ENCODE data around the gene RHD. TPM values are rescaled to one million over a fixed set of nuclear protein-coding genes. Genes with fewer than 3 reads are reported as not detected.
A peak's percentile ranks its signal among the peaks of the same experiment; 100 is the strongest.
"Not testable (repeated sequence)": the region's sequence is repeated elsewhere in the genome, so short reads cannot be mapped to it uniquely, and the experiment has no call there.

The RHD gene
- total and polyA plus RNA-seq, 2 of the 4 experiments (the other 2 are of a cell fraction) = not detected

DNA sequence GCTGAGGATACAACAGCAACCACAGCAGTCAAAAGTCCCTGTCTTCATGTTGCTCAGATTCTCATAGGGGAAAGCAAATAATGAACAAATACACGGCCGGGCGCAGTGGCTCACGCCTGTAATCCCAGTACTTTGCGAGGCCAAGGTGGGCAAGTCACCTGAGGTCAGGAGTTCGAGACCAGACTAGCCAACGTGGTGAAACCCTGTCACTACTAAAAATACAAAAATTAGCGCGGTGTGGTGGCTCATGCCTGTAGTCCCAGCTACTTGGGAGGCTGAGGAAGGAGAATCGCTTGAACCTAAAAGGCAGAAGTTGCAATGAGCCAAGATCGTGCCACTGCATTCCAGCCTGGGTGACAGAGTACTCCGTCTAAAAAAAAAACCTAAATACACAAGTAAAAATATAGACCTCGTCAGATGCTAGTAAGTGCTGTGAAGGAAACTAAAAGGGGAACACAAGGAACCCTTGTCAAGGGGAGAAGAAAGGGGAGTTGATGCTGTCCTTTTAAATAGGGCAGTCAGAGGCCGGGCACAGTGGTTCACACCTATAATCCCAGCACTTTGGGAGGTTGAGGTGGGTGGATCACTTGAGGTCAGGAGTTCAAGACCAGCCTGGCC lies 4.1 kb upstream of the RHD start:
- H3K23ac ChIP-seq (ENCODE audit: low read depth, low read length); dilution Hi-C loops (cut with HindIII; ENCODE audit: low sequenced_read_pairs, unreplicated experiment); POLR2A ChIA-PET (ENCODE audit: unreplicated experiment); H2AK9ac ChIP-seq (replicated peaks; ENCODE audit: low read depth, low read length, poor library complexity); CTCF ChIA-PET; BruUV-seq (replicated peaks); H3K36me3 ChIP-seq (ENCODE audit: control insufficient read depth, insufficient read depth, low read length); H3K56ac ChIP-seq (ENCODE audit: extremely low read depth, insufficient read depth, low read length); intact Hi-C loops (cut with micrococcal nuclease); ATAC-seq (ENCODE audit: low read depth); H3K9me1 ChIP-seq (ENCODE audit: insufficient read depth, low read length); DNase-seq; H3K79me1 ChIP-seq (ENCODE audit: low read depth in 1 of 2, low read length in 2 of 2); in situ Hi-C loops (cut with MboI; ENCODE audit: low sequenced_read_pairs); H3K27me3 ChIP-seq (ENCODE audit: control insufficient read depth, insufficient read depth, low read length); H2BK20ac ChIP-seq (ENCODE audit: low read depth, low read length); H3K14ac ChIP-seq (replicated peaks; ENCODE audit: low read depth, low read length); H4K20me1 ChIP-seq (ENCODE audit: insufficient read depth, low read length); H3K4me1 ChIP-seq (ENCODE audit: control insufficient read depth, insufficient read depth, low read length); H3K9me3 ChIP-seq (ENCODE audit: control insufficient read depth, insufficient read depth, low read length): not testable (repeated sequence)
- peak overlapping the region; percentile 90 for H4K5ac ChIP-seq (ENCODE audit: low read depth, low read length)
- peak overlapping the region; percentile 75 to 91 for H4K8ac ChIP-seq (ENCODE audit: low read depth in 2 of 2, low read length in 2 of 2)
- H4K91ac ChIP-seq (ENCODE audit: insufficient read depth, low read depth, low read length) = peak overlapping the region; percentile 84
- H2BK120ac ChIP-seq (ENCODE audit: low read depth, low read length) = 0 out of 2 replicates have a peak overlapping the region, but pooled peaks have one; percentile 5
- no CpG with 5 or more reads among the region's 14 CpGs for WGBS, 2 experiments (ENCODE audit: extremely low coverage in 2 of 2, insufficient read length in 1 of 2)
- peak overlapping the region; percentile 44 for H2BK5ac ChIP-seq (ENCODE audit: low read depth, low read length, poor library complexity, severe bottlenecking)
- H3K27ac ChIP-seq (ENCODE audit: insufficient read depth, low read length) = 0 out of 2 replicates have a peak overlapping the region, but pooled peaks have one; percentile 5
- H3K4me2 ChIP-seq (ENCODE audit: low read depth, low read length) = peak overlapping the region; percentile 88
- peak overlapping the region; percentile 89; the same call in 1 of the 3 replicates for H2BK15ac ChIP-seq (ENCODE audit: low read depth, low read length)
- peak overlapping the region; percentile 0; the same call in 1 of the 2 replicates for H3K9ac ChIP-seq (ENCODE audit: low read depth, low read length)
- peak overlapping the region; percentile 77; the same call in 1 of the 2 replicates for H3K18ac ChIP-seq (ENCODE audit: low read depth, low read length)
- peak overlapping the region; percentile 64 for H3K4ac ChIP-seq (ENCODE audit: low read depth, low read length)
- peak overlapping the region; percentile 81 for H2AFZ ChIP-seq (replicated peaks; ENCODE audit: low read length, poor library complexity)
- peak overlapping the region; percentile 28; the same call in 1 of the 2 replicates for H3K4me3 ChIP-seq (ENCODE audit: insufficient read depth, low read depth, low read length)
- peak overlapping the region; percentile 58; the same call in 1 of the 2 replicates for H2AK5ac ChIP-seq (ENCODE audit: low read depth, low read length)

GRCh38 chr1:25275648-25276047 lies 3.3 kb downstream of the RHD start:
- H3K9me1 ChIP-seq (ENCODE audit: insufficient read depth, low read length); H4K5ac ChIP-seq (ENCODE audit: low read depth, low read length); H3K36me3 ChIP-seq (ENCODE audit: control insufficient read depth, insufficient read depth, low read length); H2BK120ac ChIP-seq (ENCODE audit: low read depth, low read length); H2AK9ac ChIP-seq (replicated peaks; ENCODE audit: low read depth, low read length, poor library complexity); dilution Hi-C loops (cut with HindIII; ENCODE audit: low sequenced_read_pairs, unreplicated experiment); H3K79me1 ChIP-seq (ENCODE audit: low read depth in 1 of 2, low read length in 2 of 2); H3K4me2 ChIP-seq (ENCODE audit: low read depth, low read length); H3K27me3 ChIP-seq (ENCODE audit: control insufficient read depth, insufficient read depth, low read length); in situ Hi-C loops (cut with MboI; ENCODE audit: low sequenced_read_pairs); H4K20me1 ChIP-seq (ENCODE audit: insufficient read depth, low read length); H3K4me3 ChIP-seq (ENCODE audit: insufficient read depth, low read depth, low read length); H3K56ac ChIP-seq (ENCODE audit: extremely low read depth, insufficient read depth, low read length); ATAC-seq (ENCODE audit: low read depth); H2AK5ac ChIP-seq (ENCODE audit: low read depth, low read length); H3K27ac ChIP-seq (ENCODE audit: insufficient read depth, low read length); H2BK20ac ChIP-seq (ENCODE audit: low read depth, low read length); H2AFZ ChIP-seq (replicated peaks; ENCODE audit: low read length, poor library complexity); POLR2A ChIA-PET (ENCODE audit: unreplicated experiment); H4K91ac ChIP-seq (ENCODE audit: insufficient read depth, low read depth, low read length); H3K4ac ChIP-seq (ENCODE audit: low read depth, low read length); H2BK5ac ChIP-seq (ENCODE audit: low read depth, low read length, poor library complexity, severe bottlenecking); H4K8ac ChIP-seq (ENCODE audit: low read depth in 2 of 2, low read length in 2 of 2); H3K23ac ChIP-seq (ENCODE audit: low read depth, low read length); H3K14ac ChIP-seq (replicated peaks; ENCODE audit: low read depth, low read length); H3K4me1 ChIP-seq (ENCODE audit: control insufficient read depth, insufficient read depth, low read length); H3K9me3 ChIP-seq (ENCODE audit: control insufficient read depth, insufficient read depth, low read length); CTCF ChIA-PET; DNase-seq; intact Hi-C loops (cut with micrococcal nuclease); H2BK15ac ChIP-seq (ENCODE audit: low read depth, low read length); BruUV-seq (replicated peaks); H3K18ac ChIP-seq (ENCODE audit: low read depth, low read length); H3K9ac ChIP-seq (ENCODE audit: low read depth, low read length): not testable (repeated sequence)
- WGBS, 2 experiments (ENCODE audit: extremely low coverage in 2 of 2, insufficient read length in 1 of 2) = no CpG with 5 or more reads among the region's 4 CpGs

Data from IMR-90 (cell line).